Tibial artery (tissue), 4 donors: ENCODE measurements around the gene SERPINA3.
A peak's percentile ranks its signal among the peaks of the same experiment; 100 is the strongest.

Experiments
- DNase-seq, 2 donors: peaks; one replicate each; pipeline ENCODE4 v3.0.0-alpha.2; 2019
- H3K27ac ChIP-seq, 2 donors: fragments of 200-600 bp; sonication (generic) in 1 of 2; 1 replicate in 1 of 2; 2 replicates in 1 of 2; pipeline ENCODE4 v1.5.1; 2018 to 2019; ENCODE audit warnings: mild to moderate bottlenecking in 1 of 2
- H3K27me3 ChIP-seq, 2 donors: fragments of 200-600 bp; sonication (generic) in 1 of 2; one replicate each; pipeline versions ENCODE4 v1.5.1 to v1.6.0; 2016 to 2019
- H3K36me3 ChIP-seq, 3 donors: fragments of 200-600 bp; sonication (generic) in 2 of 3; one replicate each; pipeline ENCODE4 v1.5.1; 2016 to 2019; ENCODE audit warnings: mild to moderate bottlenecking in 2 of 3
- H3K4me1 ChIP-seq, 4 donors: fragments of 200-600 bp; sonication (generic) in 2 of 4; 1 replicate in 3 of 4; 2 replicates in 1 of 4; pipeline ENCODE4 v1.5.1; 2016 to 2019
- H3K4me3 ChIP-seq, 2 donors: fragments of 200-600 bp; sonication (generic) in 1 of 2; 1 replicate in 1 of 2; 2 replicates in 1 of 2; pipeline ENCODE4 v1.5.1; 2018 to 2019; ENCODE audit warnings: mild to moderate bottlenecking in 2 of 2
- H3K9me3 ChIP-seq, 3 donors: fragments of 200-600 bp; sonication (generic) in 1 of 3; one replicate each; pipeline ENCODE4 v1.5.1; 2016 to 2019
- CTCF ChIP-seq, 2 experiments: fragments of 200-600 bp in 1 of 2; fragments of 450-650 bp in 1 of 2; IDR thresholded peaks; one replicate each; pipeline ENCODE4 v1.5.1; 2017 to 2019; ENCODE audit warnings: antibody characterized with exemption in 2 of 2, mild to moderate bottlenecking in 1 of 2, moderate library complexity in 1 of 2
- intact Hi-C: fragments of 100-400 bp; cut with DNase I; formaldehyde crosslinking; loops from one replicate; pipeline ENCODE4 v1.15.0; 2023; ENCODE audit warnings: low total_unique reads

Gene SERPINA3

DNA sequence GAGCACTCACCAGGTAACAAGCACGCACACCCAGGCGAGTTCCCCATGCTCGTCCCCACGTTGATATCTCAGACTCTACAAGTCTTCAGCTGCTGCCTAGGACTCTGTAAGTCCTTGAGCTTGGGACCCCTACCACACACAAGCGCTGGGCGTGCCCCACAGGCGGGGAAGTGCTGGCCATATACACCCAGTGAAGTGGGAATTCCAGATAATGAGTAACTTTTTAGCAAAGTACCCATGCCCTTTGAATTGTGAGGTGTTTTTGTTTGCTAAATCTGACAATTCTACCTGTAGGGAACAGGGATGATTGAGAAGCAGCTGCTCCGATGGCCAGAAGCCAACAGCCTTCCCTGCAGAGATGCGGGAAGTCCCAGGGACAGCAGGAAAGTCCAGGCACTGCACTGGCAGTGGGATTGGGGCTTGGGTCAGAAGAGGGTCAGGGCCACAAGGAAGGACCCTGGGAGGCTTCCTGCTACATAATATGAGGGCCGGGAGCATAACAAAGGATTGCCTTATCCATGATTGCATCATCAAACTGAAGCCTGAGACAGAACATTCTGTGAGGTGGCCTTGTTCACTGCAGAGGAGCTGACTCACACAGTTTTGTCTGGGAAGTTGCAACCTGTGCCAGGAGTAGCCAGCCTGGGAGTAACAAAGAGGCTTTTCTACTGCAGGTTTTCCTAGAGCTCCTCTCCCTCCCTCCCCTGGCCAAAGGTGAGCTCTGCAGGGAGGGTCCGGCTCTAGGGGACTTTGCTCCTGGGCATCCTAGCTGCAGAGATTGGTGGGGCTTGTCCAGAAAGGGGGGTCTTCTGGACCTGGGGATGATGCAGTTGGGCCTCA, 13.2 kb upstream of the SERPINA3 start:
- no peak for TF ChIP-seq CTCF (IDR thresholded peaks at IDR 0.05)
- intact Hi-C loops = no loop called here
- peaks cover 0 to 44% (median 29%) of the 10 kb centered on the region in 4 donors for H3K4me1 ChIP-seq
- no peaks in the 10 kb centered on the region for H3K9me3 ChIP-seq
- H3K27ac ChIP-seq = peak overlapping the region; percentile 70 to 74
- H3K27me3 ChIP-seq = no peaks in the 10 kb centered on the region
- H3K36me3 ChIP-seq = no peaks in the 10 kb centered on the region
- no peak overlapping the region for H3K4me3 ChIP-seq
- DNase-seq = peak; percentile 79 to 83

- Histone ChIP-seq H3K4me1 (peaks cover 0 to 44% (median 29%) of the 10 kb centered on the region in 4 donors), H3K36me3 (no peaks in the 10 kb centered on the region), H3K9me3 (no peaks in the 10 kb centered on the region), H3K4me3 (no peak overlapping the region), H3K27me3 (no peaks in the 10 kb centered on the region), H3K27ac (peak overlapping the region; percentile 70 to 74)
- TF ChIP-seq CTCF (IDR thresholded peaks at IDR 0.05) = no peak
- no peak for DNase-seq
- intact Hi-C loops = no loop called here
These were observed 12.6 kb upstream of the SERPINA3 start for GRCh38 chr14:94599656-94600004.

DNA sequence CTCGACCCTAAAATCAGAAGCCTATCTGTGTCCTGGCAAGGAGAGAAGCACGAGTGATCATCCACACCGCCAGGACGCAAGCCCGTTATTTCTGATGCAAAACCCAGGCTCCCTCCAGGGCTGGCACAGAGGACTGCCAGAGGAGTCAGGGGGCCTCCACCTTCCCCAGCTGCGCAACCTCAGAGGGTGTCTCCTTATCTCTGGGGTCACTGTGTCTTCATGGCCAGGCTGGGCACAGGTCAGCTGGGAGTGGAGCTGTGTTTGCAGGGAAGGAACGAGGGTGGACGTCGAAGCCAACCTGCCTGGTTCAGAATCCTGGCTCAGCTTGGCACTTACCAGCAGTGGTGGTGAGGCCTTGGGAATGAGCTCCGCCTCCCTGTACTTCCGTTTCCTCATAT, 12.0 kb upstream of the SERPINA3 start:
- H3K4me1 ChIP-seq = peaks cover 0 to 44% (median 29%) of the 10 kb centered on the region in 4 donors
- H3K36me3 ChIP-seq = no peaks in the 10 kb centered on the region
- no peaks in the 10 kb centered on the region for H3K9me3 ChIP-seq
- H3K27me3 ChIP-seq = no peaks in the 10 kb centered on the region
- peak overlapping the region; percentile 70 to 74 for H3K27ac ChIP-seq
- no peak overlapping the region for H3K4me3 ChIP-seq
- intact Hi-C loops = no loop called here
- TF ChIP-seq CTCF (IDR thresholded peaks at IDR 0.05) = no peak
- DNase-seq = no peak

GRCh38 chr14:94601884-94602391, 10.3 kb upstream of the SERPINA3 start:
- intact Hi-C loops = no loop called here
- no peaks in the 10 kb centered on the region for H3K27me3 ChIP-seq
- H3K27ac ChIP-seq = peak overlapping the region; percentile 70 to 74
- peaks cover 0 to 44% (median 29%) of the 10 kb centered on the region in 4 donors for H3K4me1 ChIP-seq
- no peaks in the 10 kb centered on the region for H3K9me3 ChIP-seq
- DNase-seq = peak; percentile 88 to 92
- H3K4me3 ChIP-seq = no peak overlapping the region
- no peak for TF ChIP-seq CTCF (IDR thresholded peaks at IDR 0.05)
- no peaks in the 10 kb centered on the region for H3K36me3 ChIP-seq

DNA sequence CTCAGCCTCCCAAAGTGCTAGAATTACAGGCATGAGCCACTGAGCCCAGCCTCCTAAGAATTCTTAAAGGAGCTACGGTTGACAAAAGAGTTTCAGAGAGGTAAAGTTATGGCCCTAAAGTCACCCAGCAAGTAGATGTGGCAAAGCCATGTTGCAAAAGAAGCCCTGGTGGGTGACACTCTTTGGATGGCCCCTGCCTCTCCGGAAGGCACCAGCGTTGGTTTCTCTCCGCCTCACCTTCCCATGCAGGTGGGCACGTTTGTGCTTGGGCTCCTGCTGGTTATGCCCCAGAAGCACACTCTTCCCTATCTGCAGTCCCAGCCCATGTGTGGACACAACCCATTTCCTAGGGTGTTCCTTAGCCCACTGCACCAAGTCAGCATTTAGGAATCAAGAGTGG, 9.5 kb upstream of the SERPINA3 start:
- Histone ChIP-seq H3K36me3 (no peaks in the 10 kb centered on the region), H3K4me3 (no peak overlapping the region), H3K4me1 (peaks cover 0 to 44% (median 29%) of the 10 kb centered on the region in 4 donors), H3K27me3 (no peaks in the 10 kb centered on the region), H3K9me3 (no peaks in the 10 kb centered on the region), H3K27ac (peak overlapping the region; percentile 70 to 74)
- DNase-seq = peak in 1 of 2 donors; percentile 7
- intact Hi-C loops = no loop called here
- no peak for TF ChIP-seq CTCF (IDR thresholded peaks at IDR 0.05)
